Measurements from ENCODE around the gene IFNGR1. TPM values are rescaled to one million over a fixed set of nuclear protein-coding genes. Genes with fewer than 3 reads are reported as not detected.

IFNGR1 gene
- total RNA-seq, 1 donor from 2014 or later = 28.4 TPM

- DNase-seq (ENCODE audit: extremely low spot score, unreplicated experiment) = no peak
- Mint-ChIP-seq H3K36me3 (no peaks in the 10 kb centered on the region), H3K27me3 (peaks cover 7% of the 10 kb centered on the region), H3K27ac (no peak overlapping the region), H3K4me3 (no peak overlapping the region), H3K9me3 (no peaks in the 10 kb centered on the region), H3K4me1 (ENCODE audit: unreplicated experiment) (no peaks in the 10 kb centered on the region)
- no peak for TF ChIP-seq CTCF (conservative IDR thresholded peaks at IDR 0.05)
Observed at GRCh38 chr6:137229075-137229759, 10.0 kb upstream of the IFNGR1 start.

- no peak for DNase-seq (ENCODE audit: extremely low spot score, unreplicated experiment)
- H3K4me3 Mint-ChIP-seq = no peak overlapping the region
- no peaks in the 10 kb centered on the region for H3K4me1 Mint-ChIP-seq (ENCODE audit: unreplicated experiment)
- peak overlapping the region; percentile 2 for H3K27ac Mint-ChIP-seq
- no peaks in the 10 kb centered on the region for H3K9me3 Mint-ChIP-seq
- TF ChIP-seq CTCF (conservative IDR thresholded peaks at IDR 0.05) = no peak
- no peaks in the 10 kb centered on the region for H3K36me3 Mint-ChIP-seq
- peaks cover 7% of the 10 kb centered on the region for H3K27me3 Mint-ChIP-seq
Observed at GRCh38 chr6:137227871-137228302, 8.7 kb upstream of the IFNGR1 start.

- no peak for TF ChIP-seq CTCF (conservative IDR thresholded peaks at IDR 0.05)
- Mint-ChIP-seq H3K9me3 (no peaks in the 10 kb centered on the region), H3K4me1 (ENCODE audit: unreplicated experiment) (no peaks in the 10 kb centered on the region), H3K27me3 (peaks cover 7% of the 10 kb centered on the region), H3K4me3 (no peak overlapping the region), H3K36me3 (no peaks in the 10 kb centered on the region), H3K27ac (no peak overlapping the region)
- no peak for DNase-seq (ENCODE audit: extremely low spot score, unreplicated experiment)
Observed at GRCh38 chr6:137226697-137227096, 7.5 kb upstream of the IFNGR1 start.

GRCh38 chr6:137224799-137225198 lies 5.6 kb upstream of the IFNGR1 start:
- peaks cover 2% of the 10 kb centered on the region for H3K27me3 Mint-ChIP-seq
- no peak for DNase-seq (ENCODE audit: extremely low spot score, unreplicated experiment)
- no peaks in the 10 kb centered on the region for H3K36me3 Mint-ChIP-seq
- TF ChIP-seq CTCF (conservative IDR thresholded peaks at IDR 0.05) = no peak
- no peaks in the 10 kb centered on the region for H3K9me3 Mint-ChIP-seq
- H3K4me1 Mint-ChIP-seq (ENCODE audit: unreplicated experiment) = peaks cover 4% of the 10 kb centered on the region
- no peak overlapping the region for H3K27ac Mint-ChIP-seq
- H3K4me3 Mint-ChIP-seq = no peak overlapping the region

- Mint-ChIP-seq H3K9me3 (no peaks in the 10 kb centered on the region), H3K27me3 (no peaks in the 10 kb centered on the region), H3K27ac (no peak overlapping the region), H3K4me1 (ENCODE audit: unreplicated experiment) (peaks cover 7% of the 10 kb centered on the region), H3K4me3 (no peak overlapping the region), H3K36me3 (no peaks in the 10 kb centered on the region)
- no peak for DNase-seq (ENCODE audit: extremely low spot score, unreplicated experiment)
- TF ChIP-seq CTCF (conservative IDR thresholded peaks at IDR 0.05) = no peak
Observed at GRCh38 chr6:137223370-137224131, 4.4 kb upstream of the IFNGR1 start.

All from type B pancreatic cell (in vitro differentiated cells).